Endodermal cell (in vitro differentiated cells): ENCODE measurements around the gene SUPT3H. TPM values are rescaled to one million over a fixed set of nuclear protein-coding genes. Genes with fewer than 3 reads are reported as not detected.

Experiments used
- DNase-seq: peaks from one replicate; pipeline ENCODE4 v3.0.0-alpha.2; 2017
- H3K27ac ChIP-seq: 2 replicates; pipeline ENCODE4 v1.5.1; 2013; ENCODE audit warnings: mild to moderate bottlenecking, low read depth, low read length, moderate library complexity
- H3K27me3 ChIP-seq: 2 replicates; pipeline ENCODE4 v1.6.1; 2013; ENCODE audit warnings: mild to moderate bottlenecking, low read length, moderate library complexity; ENCODE audit not compliant: insufficient read depth, control insufficient read depth, poor library complexity, severe bottlenecking
- H3K36me3 ChIP-seq: 2 replicates; pipeline ENCODE4 v1.7.0; 2013; ENCODE audit warnings: mild to moderate bottlenecking, low read length, moderate library complexity; ENCODE audit not compliant: control insufficient read depth, insufficient read depth
- H3K4me1 ChIP-seq: one replicate; pipeline ENCODE4 v1.7.0; 2013; ENCODE audit warnings: low read length; ENCODE audit not compliant: control insufficient read depth, insufficient read depth
- H3K4me3 ChIP-seq: 2 replicates; pipeline ENCODE4 v1.5.1; 2013; ENCODE audit warnings: mild to moderate bottlenecking, low read length, moderate library complexity
- H3K9ac ChIP-seq: 2 replicates; pipeline ENCODE4 v1.6.1; 2013; ENCODE audit warnings: mild to moderate bottlenecking, low read length, moderate library complexity; ENCODE audit not compliant: poor library complexity, severe bottlenecking; ENCODE audit errors: extremely low read depth
- H3K9me3 ChIP-seq: 2 replicates; pipeline ENCODE4 v1.6.1; 2013; ENCODE audit warnings: mild to moderate bottlenecking, low read length, moderate library complexity; ENCODE audit not compliant: control insufficient read depth
- H3K27ac Mint-ChIP-seq: 2 replicates; pipeline ENCODE4 v1.8.0; 2020; ENCODE audit warnings: mixed read lengths
- H3K27me3 Mint-ChIP-seq: 2 replicates; pipeline ENCODE4 v1.8.0; 2021; ENCODE audit warnings: mild to moderate bottlenecking, mixed read lengths; ENCODE audit not compliant: insufficient read depth
- H3K36me3 Mint-ChIP-seq: 2 replicates; pipeline ENCODE4 v1.8.0; 2020; ENCODE audit warnings: low read depth, mixed read lengths
- H3K4me1 Mint-ChIP-seq: 2 replicates; pipeline ENCODE4 v1.8.0; 2020; ENCODE audit warnings: mixed read lengths
- H3K4me3 Mint-ChIP-seq: 2 replicates; pipeline ENCODE4 v1.8.0; 2020; ENCODE audit warnings: mild to moderate bottlenecking, moderate library complexity, mixed read lengths
- H3K9me3 Mint-ChIP-seq: 2 replicates; pipeline ENCODE4 v1.8.0; 2020; ENCODE audit warnings: mild to moderate bottlenecking, mixed read lengths
- CTCF ChIP-seq: fragments of 200-600 bp; sonication (generic); conservative IDR thresholded peaks from 2 replicates; pipeline ENCODE4 v1.5.0; 2021; ENCODE audit warnings: antibody characterized with exemption, mild to moderate bottlenecking
- WGBS, 2 experiments: methylation state at CpG; one replicate each; pipeline versions ENCODE4 v1.1.5 to v1.1.7; 2013; ENCODE audit warnings: missing lambda C conversion rate in 2 of 2, mixed read lengths in 1 of 2; ENCODE audit not compliant: insufficient coverage in 1 of 2, insufficient read length in 1 of 2; 5-methylcytosine and 5-hydroxymethylcytosine counted together
- total RNA-seq, 2 donors: library from RNA; stranded (reverse); fragmentation: NEBNext Ultra II Directional in 1 of 2; extraction: Animal tissue kit (Norgen Biotek cat#: 25700) in 1 of 2; gene quantifications; 2 replicates in 1 of 2; 3 replicates in 1 of 2; pipeline ENCODE4 v1.2.1, GENCODE V29; 2021

SUPT3H gene
- total RNA-seq, 2 donors from 2014 or later, result 32.4 to 34.7 TPM

- DNase-seq, result no peak
- H3K4me1 ChIP-seq, result no peaks in the 10 kb centered on the region
- H3K27ac ChIP-seq, result peak overlapping the region; percentile 96
- peak overlapping the region; percentile 92 for H3K9ac ChIP-seq
- H3K4me3 Mint-ChIP-seq, result peak overlapping the region; percentile 92
- no peaks in the 10 kb centered on the region for H3K9me3 Mint-ChIP-seq
- no peaks in the 10 kb centered on the region for H3K27me3 Mint-ChIP-seq
- no peaks in the 10 kb centered on the region for H3K9me3 ChIP-seq
- H3K36me3 ChIP-seq, result no peaks in the 10 kb centered on the region
- H3K27ac Mint-ChIP-seq, result peak overlapping the region; percentile 99
- TF ChIP-seq CTCF, result no peak
- 1 to 5% methylated on average over 8 to 21 of the region's 21 CpGs for WGBS, 2 experiments
- H3K4me1 Mint-ChIP-seq, result peaks cover 9% of the 10 kb centered on the region
- H3K36me3 Mint-ChIP-seq, result no peaks in the 10 kb centered on the region
- no peaks in the 10 kb centered on the region for H3K27me3 ChIP-seq
- H3K4me3 ChIP-seq, result peak overlapping the region; percentile 99
These were observed 636 bp downstream of the SUPT3H start for GRCh38 chr6:45377043-45377553.

- H3K4me3 ChIP-seq, result peak overlapping the region; percentile 99
- TF ChIP-seq CTCF, result no peak
- H3K27ac Mint-ChIP-seq, result peak overlapping the region; percentile 99
- no peaks in the 10 kb centered on the region for H3K36me3 ChIP-seq
- no peaks in the 10 kb centered on the region for H3K27me3 Mint-ChIP-seq
- peaks cover 15% of the 10 kb centered on the region for H3K4me1 Mint-ChIP-seq
- no peak for DNase-seq
- no peaks in the 10 kb centered on the region for H3K36me3 Mint-ChIP-seq
- H3K9ac ChIP-seq, result peak overlapping the region; percentile 92
- no peaks in the 10 kb centered on the region for H3K9me3 ChIP-seq
- H3K4me1 ChIP-seq, result peaks cover 5% of the 10 kb centered on the region
- no peaks in the 10 kb centered on the region for H3K9me3 Mint-ChIP-seq
- no peak overlapping the region for H3K27ac ChIP-seq
- WGBS, 2 experiments, result 43 to 46% methylated on average over 10 of the region's 11 CpGs
- peak overlapping the region; percentile 92 for H3K4me3 Mint-ChIP-seq
- H3K27me3 ChIP-seq, result no peaks in the 10 kb centered on the region
These were observed 1.3 kb downstream of the SUPT3H start for GRCh38 chr6:45376310-45377042.

- Mint-ChIP-seq H3K4me3 (no peak overlapping the region), H3K27ac (no peak overlapping the region), H3K4me1 (peaks cover 25% of the 10 kb centered on the region), H3K27me3 (no peaks in the 10 kb centered on the region), H3K9me3 (no peaks in the 10 kb centered on the region), H3K36me3 (no peaks in the 10 kb centered on the region)
- Histone ChIP-seq H3K27me3 (no peaks in the 10 kb centered on the region), H3K36me3 (no peaks in the 10 kb centered on the region), H3K4me3 (no peak overlapping the region), H3K27ac (no peak overlapping the region), H3K9ac (no peak overlapping the region), H3K9me3 (no peaks in the 10 kb centered on the region), H3K4me1 (peaks cover 5% of the 10 kb centered on the region)
- 94 to 95% methylated on average over 2 to 3 of the region's 3 CpGs for WGBS, 2 experiments
- DNase-seq, result no peak
- no peak for TF ChIP-seq CTCF
These were observed 2.3 kb downstream of the SUPT3H start for GRCh38 chr6:45375449-45375848.
